GM23338 (cell line): ENCODE measurements around the gene CPXM2. TPM values are rescaled to one million over a fixed set of nuclear protein-coding genes. Genes with fewer than 3 reads are reported as not detected.

Experiments
- ATAC-seq: fragments of 200-7000 bp; cut with Tn5 transposase; 3 replicates; pipeline ENCODE4 v1.9.1; 2020
- DNase-seq: peaks from one replicate; pipeline ENCODE4 v3.0.0-alpha.2; 2015; ENCODE audit warnings: low spot score
- H2AFZ ChIP-seq: fragments of 200-600 bp; sonication (generic); 2 replicates; pipeline ENCODE4 v1.8.0; 2016; ENCODE audit warnings: antibody characterized with exemption, mild to moderate bottlenecking, moderate library complexity
- H3F3A ChIP-seq: fragments of 200-600 bp; sonication (generic); replicated peaks from 2 replicates; pipeline ENCODE4 v1.8.0; 2017; ENCODE audit warnings: antibody characterized with exemption, mixed run types, low read depth
- H3K27ac ChIP-seq: fragments of 200-600 bp; sonication (generic); 2 replicates; pipeline ENCODE4 v1.6.1; 2016; ENCODE audit warnings: low read depth
- H3K27me3 ChIP-seq: fragments of 200-600 bp; sonication (generic); 2 replicates; pipeline ENCODE4 v1.8.0; 2016; ENCODE audit warnings: mild to moderate bottlenecking, mixed run types, moderate library complexity; ENCODE audit not compliant: insufficient read depth
- H3K36me3 ChIP-seq: fragments of 200-600 bp; sonication (generic); 2 replicates; pipeline ENCODE4 v1.8.0; 2016; ENCODE audit warnings: mild to moderate bottlenecking; ENCODE audit not compliant: insufficient read depth
- H3K4me1 ChIP-seq: fragments of 200-600 bp; sonication (generic); 2 replicates; pipeline ENCODE4 v1.8.0; 2016; ENCODE audit warnings: mild to moderate bottlenecking, moderate library complexity; ENCODE audit not compliant: insufficient read depth
- H3K4me2 ChIP-seq: fragments of 200-600 bp; sonication (generic); 2 replicates; pipeline ENCODE4 v1.7.1; 2017; ENCODE audit warnings: mixed run types
- H3K4me3 ChIP-seq: fragments of 200-600 bp; sonication (generic); 2 replicates; pipeline ENCODE4 v1.6.1; 2016; ENCODE audit warnings: mixed run types
- H3K79me2 ChIP-seq: fragments of 200-600 bp; sonication (generic); replicated peaks from 2 replicates; pipeline ENCODE4 v1.8.0; 2017; ENCODE audit warnings: mild to moderate bottlenecking; ENCODE audit not compliant: insufficient read depth
- H3K9me2 ChIP-seq: fragments of 200-600 bp; sonication (generic); 2 replicates; pipeline ENCODE4 v1.8.0; 2017; ENCODE audit not compliant: insufficient read depth
- H4K20me1 ChIP-seq: fragments of 200-600 bp; sonication (generic); replicated peaks from 2 replicates; pipeline ENCODE4 v1.8.0; 2017; ENCODE audit warnings: mild to moderate bottlenecking; ENCODE audit not compliant: insufficient read depth
- H3K27ac Mint-ChIP-seq: 2 replicates; pipeline ENCODE4 v1.8.0; 2020; ENCODE audit warnings: inconsistent platforms, mild to moderate bottlenecking, moderate library complexity, mixed read lengths
- H3K27me3 Mint-ChIP-seq: 3 replicates; pipeline ENCODE4 v1.8.0; 2022; ENCODE audit warnings: low read depth, mild to moderate bottlenecking, moderate library complexity, mixed read lengths, inconsistent platforms; ENCODE audit not compliant: insufficient read depth, poor library complexity
- H3K36me3 Mint-ChIP-seq: 3 replicates; pipeline ENCODE4 v1.8.0; 2021; ENCODE audit warnings: low read depth, mild to moderate bottlenecking, inconsistent platforms, moderate library complexity, mixed read lengths
- H3K4me1 Mint-ChIP-seq: 3 replicates; pipeline ENCODE4 v1.8.0; 2020; ENCODE audit warnings: mild to moderate bottlenecking, inconsistent platforms, mixed read lengths
- H3K4me3 Mint-ChIP-seq: 3 replicates; pipeline ENCODE4 v1.8.0; 2021; ENCODE audit warnings: moderate library complexity, mild to moderate bottlenecking, inconsistent platforms, mixed read lengths
- H3K9me3 Mint-ChIP-seq: 3 replicates; pipeline ENCODE4 v1.8.0; 2020; ENCODE audit warnings: moderate library complexity, mild to moderate bottlenecking, inconsistent platforms, mixed read lengths
- CREB1 ChIP-seq: fragments of 250-450 bp; sonication (Bioruptor Pico); IDR thresholded peaks from 2 replicates; pipeline ENCODE4 v1.5.0; 2020; ENCODE audit warnings: low read depth, mild to moderate bottlenecking, moderate library complexity
- EZH2 ChIP-seq: fragments of 200-600 bp; sonication (generic); IDR thresholded peaks from one replicate; pipeline ENCODE4 v1.8.0; 2017; ENCODE audit warnings: antibody characterized with exemption, mild to moderate bottlenecking, low read depth; ENCODE audit not compliant: unreplicated experiment
- EZH2phosphoT487 ChIP-seq: fragments of 200-600 bp; sonication (generic); IDR thresholded peaks from one replicate; pipeline ENCODE4 v1.8.1; 2018; ENCODE audit warnings: antibody characterized with exemption; ENCODE audit not compliant: unreplicated experiment
- JUNB ChIP-seq: IDR thresholded peaks from one replicate; pipeline ENCODE4 v1.6.1; 2016; ENCODE audit warnings: antibody characterized with exemption; ENCODE audit not compliant: unreplicated experiment
- POLR2AphosphoS5 ChIP-seq: IDR thresholded peaks from 2 replicates; pipeline ENCODE4 v1.6.1; 2016; ENCODE audit warnings: antibody characterized with exemption, low read depth
- STAT1 ChIP-seq: IDR thresholded peaks from one replicate; pipeline ENCODE4 v1.6.1; 2016; ENCODE audit warnings: antibody characterized with exemption; ENCODE audit not compliant: unreplicated experiment
- ZNF331 ChIP-seq: fragments of 250-450 bp; sonication (Bioruptor Pico); IDR thresholded peaks from 2 replicates; pipeline ENCODE4 v1.5.0; 2020; ENCODE audit warnings: low read depth, mild to moderate bottlenecking, moderate library complexity
- polyA plus RNA-seq: library from polyadenylated mRNA; unstranded; fragments of >200 nt; fragmentation: Nextera tagmentation; extraction: Ambion mirVana; gene quantifications from 2 replicates; pipeline ENCODE4 v1.2.1, GENCODE V29; 2016
- total RNA-seq: library from RNA; depleted of rRNA; stranded (reverse); fragments of >200 nt; shearing (Covaris generic); gene quantifications from 2 replicates; pipeline ENCODE4 v1.2.3, GENCODE V29; 2014
- TF ChIP-seq, protein P1 (sequence below): fragments of 250-450 bp; sonication (Bioruptor Pico); IDR thresholded peaks from 2 replicates; pipeline ENCODE4 v1.5.0; 2020; ENCODE audit warnings: mild to moderate bottlenecking, moderate library complexity
- TF ChIP-seq, protein P2 (sequence below): IDR thresholded peaks from one replicate; pipeline ENCODE4 v1.6.1; 2018; ENCODE audit warnings: antibody characterized with exemption; ENCODE audit not compliant: unreplicated experiment

CPXM2 gene
- total and polyA plus RNA-seq, 2 experiments from 2014 or later: 1.6 to 8.1 TPM

DNA sequence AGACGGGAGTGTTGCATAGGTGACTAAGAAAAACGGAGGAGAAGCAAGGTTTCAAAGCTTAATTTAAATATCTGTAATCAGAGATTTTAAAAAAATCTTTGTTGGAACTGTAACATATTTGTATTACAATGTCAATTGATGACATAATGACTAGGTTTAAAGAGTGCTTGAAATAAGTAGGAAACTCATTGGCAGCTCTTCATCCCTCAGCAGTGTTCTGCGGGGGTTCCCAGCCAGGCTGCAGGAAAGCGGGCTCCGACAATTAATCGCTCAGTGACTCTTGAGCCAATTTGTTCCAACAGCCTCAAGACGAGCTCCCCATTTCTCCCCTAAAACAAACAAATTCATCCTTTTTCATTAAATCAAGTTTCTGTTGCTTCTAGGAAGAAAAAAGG is 22.6 kb downstream of the CPXM2 start:
- H3K4me2 ChIP-seq: no peak overlapping the region
- no peaks in the 10 kb centered on the region for H4K20me1 ChIP-seq
- Mint-ChIP-seq H3K9me3 (no peaks in the 10 kb centered on the region), H3K36me3 (peaks cover 3% of the 10 kb centered on the region; the same call in 2 of the 3 replicates), H3K27me3 (peaks cover 13% of the 10 kb centered on the region), H3K27ac (no peak overlapping the region), H3K4me3 (no peak overlapping the region), H3K4me1 (peaks cover 29% of the 10 kb centered on the region)
- H3F3A ChIP-seq: no peaks in the 10 kb centered on the region
- H3K9me2 ChIP-seq: no peaks in the 10 kb centered on the region
- H3K4me3 ChIP-seq: no peak overlapping the region
- no peak for ATAC-seq
- H2AFZ ChIP-seq: no peak overlapping the region
- H3K27ac ChIP-seq: no peak overlapping the region
- H3K4me1 ChIP-seq: 0 out of 2 replicates have a peak, but pooled peaks cover 5% of the 10 kb centered on the region
- no peaks in the 10 kb centered on the region for H3K79me2 ChIP-seq
- TF ChIP-seq EZH2 (no peak), POLR2AphosphoS5 (no peak), CREB1 (no peak)
- no peak for DNase-seq
- H3K36me3 ChIP-seq: no peaks in the 10 kb centered on the region
- no peaks in the 10 kb centered on the region for H3K27me3 ChIP-seq

DNA sequence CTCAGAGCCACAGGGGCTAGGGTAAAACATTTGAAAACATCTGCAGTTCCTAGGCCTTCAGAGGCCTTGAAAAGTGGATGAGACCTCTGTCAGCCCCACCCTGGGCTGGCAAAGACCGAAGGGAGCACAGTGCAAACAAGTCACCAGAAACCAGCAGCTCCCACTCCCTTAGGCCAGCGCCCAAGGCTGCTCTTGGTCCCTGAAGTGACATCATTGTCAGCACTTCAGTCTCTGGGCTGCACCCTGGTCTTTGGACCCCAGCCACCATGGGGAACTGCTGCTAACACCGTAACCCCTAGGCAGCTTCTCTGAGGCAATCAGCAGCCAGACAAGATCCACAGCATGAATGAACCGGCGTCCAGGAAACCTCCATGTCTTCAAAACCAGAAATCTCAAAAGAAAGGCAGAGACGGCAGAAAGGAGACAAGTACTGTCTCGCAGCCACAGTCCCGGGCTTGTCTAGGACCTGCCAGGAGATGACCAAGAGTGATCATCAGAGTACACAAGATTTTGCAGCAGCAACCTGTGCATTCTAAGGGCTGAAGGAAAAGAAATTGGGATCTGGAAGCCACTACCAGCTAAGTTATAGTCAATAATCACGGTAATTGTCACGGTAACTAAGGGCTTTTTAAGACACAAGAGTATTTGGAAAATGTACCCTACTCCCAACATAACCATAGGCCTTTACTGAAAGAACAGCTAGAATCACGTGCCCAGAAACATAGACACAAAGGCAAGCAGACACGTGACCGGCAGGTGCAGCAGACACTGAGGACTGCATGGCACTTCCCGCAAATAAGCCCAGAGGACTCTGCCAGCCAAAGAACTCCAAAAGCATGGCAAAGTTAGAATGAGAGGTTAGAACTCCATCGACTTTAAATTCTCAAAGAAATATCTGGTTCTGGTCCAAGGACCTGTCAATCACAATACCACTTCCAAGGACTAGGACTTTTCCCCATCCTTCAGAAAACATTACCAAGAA is 23.3 kb downstream of the CPXM2 start:
- no peak overlapping the region for H2AFZ ChIP-seq
- H3K4me2 ChIP-seq: no peak overlapping the region
- H3K79me2 ChIP-seq: no peaks in the 10 kb centered on the region
- Mint-ChIP-seq H3K27ac (no peak overlapping the region), H3K36me3 (peaks cover 1% of the 10 kb centered on the region; the same call in 2 of the 3 replicates), H3K4me1 (peaks cover 31% of the 10 kb centered on the region), H3K4me3 (no peak overlapping the region), H3K27me3 (peaks cover 14% of the 10 kb centered on the region), H3K9me3 (no peaks in the 10 kb centered on the region)
- H3K4me3 ChIP-seq: no peak overlapping the region
- no peaks in the 10 kb centered on the region for H3F3A ChIP-seq
- H3K4me1 ChIP-seq: 0 out of 2 replicates have a peak, but pooled peaks cover 5% of the 10 kb centered on the region
- H3K36me3 ChIP-seq: no peaks in the 10 kb centered on the region
- H4K20me1 ChIP-seq: no peaks in the 10 kb centered on the region
- DNase-seq: no peak
- no peak for ATAC-seq
- H3K27me3 ChIP-seq: no peaks in the 10 kb centered on the region
- no peak overlapping the region for H3K27ac ChIP-seq
- no peaks in the 10 kb centered on the region for H3K9me2 ChIP-seq
- TF ChIP-seq JUNB: no peak
- no peak for TF ChIP-seq POLR2AphosphoS5
- TF ChIP-seq, protein P1, sequence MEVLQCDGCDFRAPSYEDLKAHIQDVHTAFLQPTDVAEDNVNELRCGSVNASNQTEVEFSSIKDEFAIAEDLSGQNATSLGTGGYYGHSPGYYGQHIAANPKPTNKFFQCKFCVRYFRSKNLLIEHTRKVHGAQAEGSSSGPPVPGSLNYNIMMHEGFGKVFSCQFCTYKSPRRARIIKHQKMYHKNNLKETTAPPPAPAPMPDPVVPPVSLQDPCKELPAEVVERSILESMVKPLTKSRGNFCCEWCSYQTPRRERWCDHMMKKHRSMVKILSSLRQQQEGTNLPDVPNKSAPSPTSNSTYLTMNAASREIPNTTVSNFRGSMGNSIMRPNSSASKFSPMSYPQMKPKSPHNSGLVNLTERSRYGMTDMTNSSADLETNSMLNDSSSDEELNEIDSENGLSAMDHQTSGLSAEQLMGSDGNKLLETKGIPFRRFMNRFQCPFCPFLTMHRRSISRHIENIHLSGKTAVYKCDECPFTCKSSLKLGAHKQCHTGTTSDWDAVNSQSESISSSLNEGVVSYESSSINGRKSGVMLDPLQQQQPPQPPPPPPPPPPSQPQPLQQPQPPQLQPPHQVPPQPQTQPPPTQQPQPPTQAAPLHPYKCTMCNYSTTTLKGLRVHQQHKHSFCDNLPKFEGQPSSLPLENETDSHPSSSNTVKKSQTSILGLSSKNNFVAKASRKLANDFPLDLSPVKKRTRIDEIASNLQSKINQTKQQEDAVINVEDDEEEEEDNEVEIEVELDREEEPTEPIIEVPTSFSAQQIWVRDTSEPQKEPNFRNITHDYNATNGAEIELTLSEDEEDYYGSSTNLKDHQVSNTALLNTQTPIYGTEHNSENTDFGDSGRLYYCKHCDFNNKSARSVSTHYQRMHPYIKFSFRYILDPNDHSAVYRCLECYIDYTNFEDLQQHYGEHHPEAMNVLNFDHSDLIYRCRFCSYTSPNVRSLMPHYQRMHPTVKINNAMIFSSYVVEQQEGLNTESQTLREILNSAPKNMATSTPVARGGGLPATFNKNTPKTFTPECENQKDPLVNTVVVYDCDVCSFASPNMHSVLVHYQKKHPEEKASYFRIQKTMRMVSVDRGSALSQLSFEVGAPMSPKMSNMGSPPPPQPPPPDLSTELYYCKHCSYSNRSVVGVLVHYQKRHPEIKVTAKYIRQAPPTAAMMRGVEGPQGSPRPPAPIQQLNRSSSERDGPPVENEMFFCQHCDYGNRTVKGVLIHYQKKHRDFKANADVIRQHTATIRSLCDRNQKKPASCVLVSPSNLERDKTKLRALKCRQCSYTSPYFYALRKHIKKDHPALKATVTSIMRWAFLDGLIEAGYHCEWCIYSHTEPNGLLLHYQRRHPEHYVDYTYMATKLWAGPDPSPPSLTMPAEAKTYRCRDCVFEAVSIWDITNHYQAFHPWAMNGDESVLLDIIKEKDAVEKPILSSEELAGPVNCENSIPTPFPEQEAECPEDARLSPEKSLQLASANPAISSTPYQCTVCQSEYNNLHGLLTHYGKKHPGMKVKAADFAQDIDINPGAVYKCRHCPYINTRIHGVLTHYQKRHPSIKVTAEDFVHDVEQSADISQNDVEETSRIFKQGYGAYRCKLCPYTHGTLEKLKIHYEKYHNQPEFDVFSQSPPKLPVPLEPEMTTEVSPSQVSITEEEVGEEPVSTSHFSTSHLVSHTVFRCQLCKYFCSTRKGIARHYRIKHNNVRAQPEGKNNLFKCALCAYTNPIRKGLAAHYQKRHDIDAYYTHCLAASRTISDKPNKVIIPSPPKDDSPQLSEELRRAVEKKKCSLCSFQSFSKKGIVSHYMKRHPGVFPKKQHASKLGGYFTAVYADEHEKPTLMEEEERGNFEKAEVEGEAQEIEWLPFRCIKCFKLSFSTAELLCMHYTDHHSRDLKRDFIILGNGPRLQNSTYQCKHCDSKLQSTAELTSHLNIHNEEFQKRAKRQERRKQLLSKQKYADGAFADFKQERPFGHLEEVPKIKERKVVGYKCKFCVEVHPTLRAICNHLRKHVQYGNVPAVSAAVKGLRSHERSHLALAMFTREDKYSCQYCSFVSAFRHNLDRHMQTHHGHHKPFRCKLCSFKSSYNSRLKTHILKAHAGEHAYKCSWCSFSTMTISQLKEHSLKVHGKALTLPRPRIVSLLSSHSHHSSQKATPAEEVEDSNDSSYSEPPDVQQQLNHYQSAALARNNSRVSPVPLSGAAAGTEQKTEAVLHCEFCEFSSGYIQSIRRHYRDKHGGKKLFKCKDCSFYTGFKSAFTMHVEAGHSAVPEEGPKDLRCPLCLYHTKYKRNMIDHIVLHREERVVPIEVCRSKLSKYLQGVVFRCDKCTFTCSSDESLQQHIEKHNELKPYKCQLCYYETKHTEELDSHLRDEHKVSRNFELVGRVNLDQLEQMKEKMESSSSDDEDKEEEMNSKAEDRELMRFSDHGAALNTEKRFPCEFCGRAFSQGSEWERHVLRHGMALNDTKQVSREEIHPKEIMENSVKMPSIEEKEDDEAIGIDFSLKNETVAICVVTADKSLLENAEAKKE (CRISPR knock-in tag): no peak
- TF ChIP-seq, protein P2, sequence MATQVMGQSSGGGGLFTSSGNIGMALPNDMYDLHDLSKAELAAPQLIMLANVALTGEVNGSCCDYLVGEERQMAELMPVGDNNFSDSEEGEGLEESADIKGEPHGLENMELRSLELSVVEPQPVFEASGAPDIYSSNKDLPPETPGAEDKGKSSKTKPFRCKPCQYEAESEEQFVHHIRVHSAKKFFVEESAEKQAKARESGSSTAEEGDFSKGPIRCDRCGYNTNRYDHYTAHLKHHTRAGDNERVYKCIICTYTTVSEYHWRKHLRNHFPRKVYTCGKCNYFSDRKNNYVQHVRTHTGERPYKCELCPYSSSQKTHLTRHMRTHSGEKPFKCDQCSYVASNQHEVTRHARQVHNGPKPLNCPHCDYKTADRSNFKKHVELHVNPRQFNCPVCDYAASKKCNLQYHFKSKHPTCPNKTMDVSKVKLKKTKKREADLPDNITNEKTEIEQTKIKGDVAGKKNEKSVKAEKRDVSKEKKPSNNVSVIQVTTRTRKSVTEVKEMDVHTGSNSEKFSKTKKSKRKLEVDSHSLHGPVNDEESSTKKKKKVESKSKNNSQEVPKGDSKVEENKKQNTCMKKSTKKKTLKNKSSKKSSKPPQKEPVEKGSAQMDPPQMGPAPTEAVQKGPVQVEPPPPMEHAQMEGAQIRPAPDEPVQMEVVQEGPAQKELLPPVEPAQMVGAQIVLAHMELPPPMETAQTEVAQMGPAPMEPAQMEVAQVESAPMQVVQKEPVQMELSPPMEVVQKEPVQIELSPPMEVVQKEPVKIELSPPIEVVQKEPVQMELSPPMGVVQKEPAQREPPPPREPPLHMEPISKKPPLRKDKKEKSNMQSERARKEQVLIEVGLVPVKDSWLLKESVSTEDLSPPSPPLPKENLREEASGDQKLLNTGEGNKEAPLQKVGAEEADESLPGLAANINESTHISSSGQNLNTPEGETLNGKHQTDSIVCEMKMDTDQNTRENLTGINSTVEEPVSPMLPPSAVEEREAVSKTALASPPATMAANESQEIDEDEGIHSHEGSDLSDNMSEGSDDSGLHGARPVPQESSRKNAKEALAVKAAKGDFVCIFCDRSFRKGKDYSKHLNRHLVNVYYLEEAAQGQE: no peak
- no peak for TF ChIP-seq EZH2phosphoT487
- TF ChIP-seq ZNF331 (CRISPR knock-in tag): no peak
- no peak for TF ChIP-seq STAT1
